Gastroesophageal sphincter (tissue), 3 donors: ENCODE data around the gene SPG21.

Experiments
- CTCF ChIP-seq, 4 experiments: fragments of 200-600 bp in 2 of 4; fragments of 450-650 bp in 2 of 4; sonication (generic) in 1 of 4; IDR thresholded peaks; one replicate each; pipeline ENCODE4 v1.5.1; 2017 to 2019; ENCODE audit warnings: antibody characterized with exemption in 4 of 4, mild to moderate bottlenecking in 2 of 4, moderate library complexity in 2 of 4
- POLR2AphosphoS5 ChIP-seq: sonication (generic); formaldehyde crosslinking; IDR thresholded peaks from one replicate; pipeline ENCODE4 v1.6.1; 2017; ENCODE audit warnings: antibody characterized with exemption

DNA sequence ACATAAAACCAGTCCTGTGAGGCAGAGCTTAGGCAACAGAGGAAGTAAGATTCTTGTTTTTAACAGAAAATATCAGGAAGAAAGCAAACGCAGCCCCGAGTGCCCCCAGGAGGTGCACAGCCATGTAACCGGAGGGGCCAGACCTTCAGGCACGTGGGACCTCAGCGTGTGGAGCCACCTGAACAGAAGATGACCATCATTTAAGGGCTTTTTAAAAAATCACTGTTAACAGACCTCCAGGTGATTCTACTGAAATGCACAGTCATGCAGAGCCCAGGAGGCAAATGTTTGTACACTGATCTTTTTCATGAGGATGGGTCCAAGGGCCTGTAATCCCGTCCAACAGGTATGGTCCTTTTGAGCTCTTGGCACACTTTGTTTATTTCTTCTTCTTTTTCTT, 38.8 kb downstream of the SPG21 start:
- TF ChIP-seq CTCF (IDR thresholded peaks at IDR 0.05) (no peak), POLR2AphosphoS5 (no peak)
